Epithelial cell of esophagus (primary cell): ENCODE measurements around the gene CRIP1.

ENCODE experiments used
- DNase-seq: peaks from one replicate; pipeline ENCODE4 v3.0.0; 2010; ENCODE audit warnings: low read depth
- H3K4me3 ChIP-seq: 2 replicates; pipeline ENCODE4 v1.5.1; 2011; ENCODE audit warnings: mild to moderate bottlenecking, low read length, control low read depth
- TF ChIP-seq, protein P1 (sequence below): IDR thresholded peaks from 2 replicates; pipeline ENCODE4 v1.5.1; 2011; ENCODE audit warnings: low read depth, mild to moderate bottlenecking, low read length, control low read depth, inconsistent platforms; ENCODE audit not compliant: insufficient read depth; ENCODE audit errors: missing control alignments

The CRIP1 gene

DNA sequence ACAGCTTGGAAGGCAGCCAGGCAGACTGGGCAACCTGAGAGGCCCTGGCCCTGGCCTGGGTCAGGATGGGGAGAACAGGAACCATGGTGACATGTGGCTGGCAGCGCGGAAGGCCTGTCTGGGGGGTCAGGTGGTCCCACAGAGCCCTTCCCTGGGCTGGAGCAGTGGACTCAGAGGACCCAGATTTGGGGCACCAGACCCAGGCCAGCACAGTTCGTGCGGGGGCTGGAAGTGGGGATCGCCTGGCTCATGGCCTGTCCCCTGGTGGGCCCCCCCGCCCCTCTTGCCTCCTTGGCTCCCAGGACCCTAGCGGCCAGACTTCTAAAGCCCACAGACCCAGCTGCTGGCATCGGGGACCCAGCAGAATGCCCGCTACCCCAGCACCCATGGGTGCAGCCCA is 45.7 kb upstream of the CRIP1 start:
- TF ChIP-seq, protein P1, sequence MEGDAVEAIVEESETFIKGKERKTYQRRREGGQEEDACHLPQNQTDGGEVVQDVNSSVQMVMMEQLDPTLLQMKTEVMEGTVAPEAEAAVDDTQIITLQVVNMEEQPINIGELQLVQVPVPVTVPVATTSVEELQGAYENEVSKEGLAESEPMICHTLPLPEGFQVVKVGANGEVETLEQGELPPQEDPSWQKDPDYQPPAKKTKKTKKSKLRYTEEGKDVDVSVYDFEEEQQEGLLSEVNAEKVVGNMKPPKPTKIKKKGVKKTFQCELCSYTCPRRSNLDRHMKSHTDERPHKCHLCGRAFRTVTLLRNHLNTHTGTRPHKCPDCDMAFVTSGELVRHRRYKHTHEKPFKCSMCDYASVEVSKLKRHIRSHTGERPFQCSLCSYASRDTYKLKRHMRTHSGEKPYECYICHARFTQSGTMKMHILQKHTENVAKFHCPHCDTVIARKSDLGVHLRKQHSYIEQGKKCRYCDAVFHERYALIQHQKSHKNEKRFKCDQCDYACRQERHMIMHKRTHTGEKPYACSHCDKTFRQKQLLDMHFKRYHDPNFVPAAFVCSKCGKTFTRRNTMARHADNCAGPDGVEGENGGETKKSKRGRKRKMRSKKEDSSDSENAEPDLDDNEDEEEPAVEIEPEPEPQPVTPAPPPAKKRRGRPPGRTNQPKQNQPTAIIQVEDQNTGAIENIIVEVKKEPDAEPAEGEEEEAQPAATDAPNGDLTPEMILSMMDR: no peak
- DNase-seq: no peak
- H3K4me3 ChIP-seq: no peak overlapping the region

DNA sequence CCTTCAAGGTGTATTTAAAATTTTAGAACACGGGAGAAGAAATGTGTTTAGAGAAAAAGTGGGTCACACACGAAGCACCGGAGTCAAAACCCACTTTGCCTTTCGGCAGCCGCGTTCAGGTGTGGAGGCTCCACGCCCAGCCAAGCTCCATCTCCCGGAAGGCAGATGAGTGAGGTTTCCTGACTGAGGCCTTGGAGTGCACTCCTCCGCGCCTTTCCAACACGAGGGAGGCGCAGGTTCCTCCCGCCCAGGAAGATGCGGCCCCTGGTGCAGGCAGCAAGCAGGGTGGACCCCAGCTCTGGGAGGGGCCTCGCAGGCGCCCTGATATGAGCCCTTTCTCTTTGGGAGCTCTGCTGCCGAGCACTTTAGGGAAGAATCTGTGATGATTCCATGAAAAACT is 44.6 kb upstream of the CRIP1 start:
- TF ChIP-seq, protein P1: no peak
- no peak for DNase-seq
- H3K4me3 ChIP-seq: no peak overlapping the region

DNA sequence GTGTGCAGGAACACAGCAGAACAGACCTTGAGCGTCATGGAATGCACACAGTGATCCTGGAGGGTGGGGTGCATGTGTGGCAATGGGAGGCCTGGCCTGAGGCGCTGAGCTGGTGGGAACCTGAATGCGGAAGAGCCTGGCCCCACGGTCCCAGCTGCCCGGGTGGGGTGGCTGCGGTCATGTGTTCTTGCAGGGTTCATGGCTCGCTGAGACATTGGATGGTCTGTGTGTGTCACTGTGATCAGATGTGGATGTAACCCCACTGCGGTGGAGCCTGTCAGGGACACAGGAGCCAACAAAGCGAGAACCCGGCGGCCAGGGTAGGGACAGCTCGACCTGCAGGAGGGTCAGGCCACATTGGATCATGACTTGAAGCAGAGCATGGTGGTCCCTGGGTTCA is 43.9 kb upstream of the CRIP1 start:
- no peak for DNase-seq
- TF ChIP-seq, protein P1: no peak

DNA sequence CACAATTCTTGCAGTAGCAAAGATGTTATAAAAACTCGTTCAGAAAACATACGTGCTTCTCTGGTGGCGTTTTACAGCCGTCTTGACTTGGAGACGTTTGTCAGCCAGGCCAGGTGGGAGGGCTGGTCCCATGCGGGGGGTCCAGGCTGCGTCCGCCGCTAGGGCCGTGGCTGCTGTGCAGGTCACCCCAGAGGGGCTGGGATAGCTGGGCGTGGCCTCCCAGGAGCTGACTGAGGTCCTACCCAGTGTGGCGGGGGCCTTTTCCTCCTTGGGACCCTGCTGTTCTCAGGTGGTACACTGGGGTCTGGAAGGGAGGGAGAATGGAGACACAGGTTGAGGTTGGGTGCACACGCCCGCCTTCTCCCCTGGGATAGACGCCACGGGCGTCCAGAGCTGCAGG is 41.8 kb upstream of the CRIP1 start:
- DNase-seq: no peak
- TF ChIP-seq, protein P1: no peak
- no peak overlapping the region for H3K4me3 ChIP-seq

More for the DNA sequence above, 43.9 kb upstream of the CRIP1 start:
- no peak overlapping the region for H3K4me3 ChIP-seq

DNA sequence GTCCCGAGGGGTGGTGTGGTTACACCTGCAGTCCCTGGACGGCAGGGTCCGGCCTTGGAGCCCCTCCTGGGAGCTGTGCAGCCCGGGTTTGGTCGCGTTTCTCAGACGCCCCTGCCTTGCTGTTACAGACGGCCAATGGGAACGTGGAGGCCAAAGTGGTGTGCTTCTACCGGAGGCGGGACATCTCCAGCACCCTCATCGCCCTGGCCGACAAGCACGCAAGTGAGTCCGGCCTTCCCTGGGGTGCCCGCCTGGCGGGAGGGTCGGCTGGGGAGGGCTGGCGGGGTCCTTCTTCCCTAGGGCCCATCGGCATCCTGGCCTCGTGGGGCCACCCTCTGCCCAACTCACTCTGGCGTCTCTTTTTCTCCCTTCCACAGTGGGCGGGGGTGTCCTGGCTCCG is 41.4 kb upstream of the CRIP1 start:
- no peak for DNase-seq
- TF ChIP-seq, protein P1: no peak
- no peak overlapping the region for H3K4me3 ChIP-seq

DNA sequence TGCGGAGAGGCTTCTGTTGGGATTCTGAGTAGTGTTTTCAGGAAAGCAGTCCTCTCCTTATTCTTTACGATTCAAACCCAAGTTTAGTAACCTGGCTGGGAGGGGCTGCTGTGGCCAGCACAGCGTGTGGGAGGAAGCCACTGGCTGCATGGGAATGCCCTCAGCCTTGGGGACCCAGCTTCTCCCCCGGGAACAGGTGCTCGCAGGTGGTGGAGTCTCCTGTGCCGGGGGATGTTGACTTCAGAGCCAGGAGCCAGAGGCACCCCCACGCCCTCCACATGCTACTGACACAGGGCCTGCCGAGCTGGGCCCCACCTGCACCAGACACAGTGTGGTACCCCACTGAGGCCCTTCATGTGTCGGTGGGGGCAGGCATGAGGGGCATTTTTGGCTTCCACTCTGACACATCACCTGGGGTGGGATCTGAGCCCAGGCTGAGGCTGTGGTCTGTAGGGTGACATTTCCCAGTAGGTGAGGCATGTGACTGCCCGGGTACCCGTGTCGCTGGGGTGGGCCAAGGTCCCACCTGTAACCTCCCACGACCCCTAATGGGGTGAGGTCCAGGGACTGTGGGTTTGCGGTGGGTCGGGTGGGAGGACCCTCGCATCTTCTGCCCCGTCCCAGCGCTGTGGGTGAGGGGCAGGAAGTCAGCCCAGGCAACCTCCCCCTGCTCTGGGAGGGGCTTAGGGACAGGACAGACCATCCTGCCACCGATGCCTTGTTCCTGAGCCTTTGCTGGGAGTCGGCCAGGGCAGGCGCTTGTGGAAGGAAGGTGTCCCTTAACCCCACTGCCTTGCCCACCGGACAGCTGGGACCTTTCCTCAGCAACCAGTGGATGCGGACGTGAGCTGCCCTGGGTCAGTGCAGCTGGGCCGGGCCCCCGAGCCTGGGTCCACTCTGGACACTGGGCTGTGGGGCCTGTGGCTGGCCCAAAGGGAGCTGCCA is 40.5 kb upstream of the CRIP1 start:
- TF ChIP-seq, protein P1: no peak
- DNase-seq: no peak
- H3K4me3 ChIP-seq: no peak overlapping the region

DNA sequence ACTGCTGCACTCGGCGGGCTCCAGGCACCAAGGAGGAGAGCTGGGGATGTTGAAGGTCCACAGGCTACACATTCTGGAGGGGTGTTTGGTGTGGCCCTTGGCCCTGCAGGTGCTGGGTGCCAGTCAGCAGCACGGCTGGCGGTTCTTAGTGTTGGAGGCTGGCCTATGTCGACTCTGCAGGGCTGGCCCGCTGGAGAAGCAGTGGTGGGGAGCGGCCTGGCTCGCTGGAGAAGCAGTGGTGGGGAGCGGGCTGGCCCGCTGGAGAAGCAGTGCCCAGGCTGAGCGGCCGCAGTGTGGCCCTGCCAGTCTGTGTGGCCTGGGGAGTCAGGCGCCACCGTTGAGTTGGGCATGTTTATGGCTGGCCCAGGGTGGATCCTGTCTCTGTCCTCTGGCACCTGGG is 39.7 kb upstream of the CRIP1 start:
- TF ChIP-seq, protein P1: no peak
- H3K4me3 ChIP-seq: no peak overlapping the region
- DNase-seq: no peak
